Islet of Langerhans (tissue), 1 donor: ENCODE results near the gene CDR2L.

Experiments used
- FAIRE-seq: peaks from one replicate; lab custom pipeline; 2011; peaks lifted over from hg19 to GRCh38; lab: Jason Lieb, UNC

Gene CDR2L

DNA sequence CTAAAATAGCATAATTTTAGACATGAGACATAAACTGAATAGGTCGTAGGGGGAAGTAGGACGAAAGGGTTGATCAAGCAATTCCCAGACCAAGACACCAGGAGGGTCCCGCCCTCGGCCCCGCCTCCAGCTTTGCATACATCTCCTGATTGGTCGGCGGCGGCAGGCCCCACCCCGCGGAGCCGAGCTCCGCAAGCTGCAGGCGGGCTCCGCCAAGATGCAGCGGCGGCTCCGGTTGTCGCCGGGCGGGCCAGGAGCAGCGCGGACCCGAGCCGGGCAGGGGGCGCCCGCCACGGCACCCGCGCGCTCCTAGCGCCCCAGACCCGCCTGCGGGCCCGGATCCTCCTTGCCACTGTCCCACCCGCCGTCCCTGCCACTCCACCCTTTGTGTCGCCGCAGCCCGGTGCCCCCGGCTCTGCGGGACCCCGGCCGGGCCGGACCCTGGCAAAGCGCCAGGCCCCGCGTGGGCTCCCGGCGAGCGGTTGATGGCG is at the start of gene CDR2L:
Gene CDR2L (plus strand): TSS at position 215 of the 491 bp plus-strand sequence. CDS start 412 bp downstream, outside the sequence.
- no peak for FAIRE-seq

DNA sequence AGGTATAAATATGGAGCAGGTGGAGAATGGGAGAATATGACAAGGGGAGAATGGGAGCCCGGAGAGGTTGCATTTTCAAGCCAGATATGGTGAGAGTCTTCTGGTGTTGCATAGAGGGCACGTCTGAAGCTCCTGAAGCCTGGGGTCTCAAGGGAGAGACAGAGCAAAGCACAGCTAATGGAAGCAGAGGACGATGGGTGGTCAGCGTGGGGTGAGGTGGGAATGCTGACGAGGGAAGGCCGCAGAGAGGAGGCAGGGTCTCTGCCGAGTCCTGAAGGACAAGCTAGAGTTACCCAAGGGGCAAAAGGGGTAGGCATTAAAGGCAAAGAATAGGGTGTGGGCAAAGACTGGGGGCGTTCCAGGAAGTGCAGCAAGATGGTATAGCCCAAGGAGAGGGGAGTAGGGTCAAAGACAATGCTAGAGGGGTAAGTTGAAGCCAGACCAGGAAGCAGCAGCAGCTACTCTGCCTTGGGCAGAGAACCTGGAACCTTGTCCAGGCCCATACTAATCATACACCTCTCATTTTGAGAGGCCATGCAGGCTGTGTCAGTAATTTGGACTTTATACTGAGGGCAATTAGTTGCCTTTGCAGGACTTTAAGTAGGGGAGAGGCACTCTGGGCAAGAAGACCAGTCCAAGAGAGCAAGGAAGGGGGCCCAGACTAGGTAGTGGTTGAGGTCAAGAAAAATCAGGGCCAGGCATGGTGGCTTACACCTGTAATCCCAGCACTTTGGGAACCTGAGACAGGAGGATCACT is 49.1 kb upstream of the CDR2L start:
- FAIRE-seq, result no peak

GRCh38 chr17:74939534-74939933 is 47.9 kb upstream of the CDR2L start:
- FAIRE-seq, result no peak

GRCh38 chr17:74941128-74941725 is 46.2 kb upstream of the CDR2L start:
- FAIRE-seq, result no peak

DNA sequence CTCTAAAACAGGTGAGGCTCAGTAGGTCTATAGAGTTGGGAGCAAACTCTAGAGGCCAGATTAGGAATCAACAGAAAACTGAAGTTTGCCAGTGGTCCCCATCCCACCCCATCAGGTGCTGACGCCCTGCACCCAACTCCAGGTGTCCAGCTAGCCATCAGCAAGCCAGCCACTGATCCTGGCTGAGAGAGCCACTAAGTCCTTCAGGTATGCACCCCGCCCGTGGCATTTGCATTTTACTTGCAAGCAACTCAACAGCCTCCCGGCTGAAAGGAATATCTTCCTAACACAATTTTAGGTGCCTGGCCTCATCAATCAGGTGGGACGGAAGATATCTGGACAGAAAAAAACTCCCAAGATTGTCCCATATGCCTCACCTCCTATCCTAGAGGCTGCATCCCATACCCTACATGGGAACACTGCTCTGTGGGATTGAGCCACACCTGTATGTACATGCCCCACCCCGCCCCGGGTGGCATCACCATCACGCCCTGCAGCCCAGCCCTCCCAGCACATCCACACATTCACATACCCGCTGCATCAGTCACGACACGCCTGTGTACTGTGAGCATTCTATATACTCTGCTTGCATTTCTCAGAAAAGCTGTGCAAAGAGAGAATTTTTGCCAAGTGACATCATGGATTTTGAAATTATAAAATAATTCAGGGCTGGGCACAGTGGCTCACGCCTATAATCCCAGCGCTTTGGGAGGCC is 43.5 kb upstream of the CDR2L start:
- FAIRE-seq, result no peak

GRCh38 chr17:74945543-74945942 is 41.9 kb upstream of the CDR2L start:
- no peak for FAIRE-seq

DNA sequence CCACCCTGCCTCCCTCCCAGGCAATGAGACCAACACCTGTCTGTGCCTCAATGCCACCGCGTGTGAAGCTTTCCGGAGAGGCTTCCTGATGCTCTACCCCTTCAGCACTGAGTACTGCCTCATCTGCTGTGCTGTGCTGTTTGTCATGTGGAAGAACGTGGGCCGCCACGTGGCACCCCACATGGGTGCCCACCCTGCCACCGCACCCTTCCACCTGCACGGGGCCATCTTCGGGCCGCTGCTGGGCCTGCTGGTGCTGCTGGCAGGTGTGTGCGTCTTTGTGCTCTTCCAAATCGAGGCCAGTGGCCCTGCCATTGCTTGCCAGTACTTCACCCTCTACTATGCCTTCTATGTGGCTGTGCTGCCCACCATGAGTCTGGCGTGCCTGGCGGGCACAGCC is 40.8 kb upstream of the CDR2L start:
- no peak for FAIRE-seq

DNA sequence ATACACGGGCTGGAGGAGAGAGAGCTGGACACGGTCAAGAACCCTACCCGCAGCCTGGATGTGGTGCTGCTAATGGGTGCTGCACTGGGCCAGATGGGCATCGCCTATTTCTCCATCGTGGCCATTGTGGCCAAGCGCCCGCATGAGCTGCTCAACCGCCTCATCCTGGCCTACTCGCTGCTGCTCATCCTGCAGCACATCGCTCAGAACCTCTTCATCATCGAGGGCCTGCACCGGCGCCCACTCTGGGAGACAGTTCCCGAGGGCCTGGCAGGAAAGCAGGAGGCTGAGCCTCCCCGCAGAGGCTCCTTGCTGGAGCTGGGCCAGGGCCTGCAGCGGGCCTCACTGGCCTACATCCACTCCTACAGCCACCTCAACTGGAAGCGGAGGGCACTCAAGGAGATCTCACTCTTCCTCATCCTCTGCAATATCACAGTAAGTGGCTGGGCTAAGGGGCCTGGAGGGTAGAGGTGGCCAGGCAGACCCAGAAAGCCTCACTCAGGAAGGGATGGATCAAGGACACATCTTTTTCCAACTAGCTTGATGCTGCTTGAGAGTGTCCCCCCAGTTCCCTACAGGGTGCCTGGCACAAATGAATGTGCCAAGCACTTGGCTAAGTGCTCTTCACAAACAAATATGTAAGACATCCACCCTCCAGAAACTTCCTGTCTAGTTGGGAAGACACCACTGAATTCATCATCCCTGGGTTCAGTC is 40.2 kb upstream of the CDR2L start:
- no peak for FAIRE-seq

- FAIRE-seq, result no peak
Observed at GRCh38 chr17:74949455-74950115, 37.8 kb upstream of the CDR2L start.

DNA sequence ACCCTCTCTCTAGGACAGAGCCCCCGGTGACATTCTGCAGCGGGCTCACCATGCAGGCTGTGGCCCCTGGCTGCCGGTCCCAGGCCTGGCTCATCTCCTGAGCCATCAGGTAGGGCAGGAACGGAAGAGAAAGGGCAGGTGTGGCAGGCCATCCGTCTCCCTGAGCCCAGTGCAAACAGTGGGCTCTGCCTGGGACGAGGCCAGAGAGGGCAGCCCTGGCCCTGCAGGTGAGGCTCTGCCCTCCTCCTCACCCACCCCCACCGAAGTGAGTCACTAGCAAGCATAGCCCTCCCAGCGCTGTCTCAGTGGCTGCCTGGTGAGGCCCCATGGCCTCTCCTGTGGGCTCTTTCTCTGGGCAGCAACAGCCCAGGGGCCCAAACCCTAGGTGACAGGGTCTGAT is 37.2 kb upstream of the CDR2L start:
- no peak for FAIRE-seq

DNA sequence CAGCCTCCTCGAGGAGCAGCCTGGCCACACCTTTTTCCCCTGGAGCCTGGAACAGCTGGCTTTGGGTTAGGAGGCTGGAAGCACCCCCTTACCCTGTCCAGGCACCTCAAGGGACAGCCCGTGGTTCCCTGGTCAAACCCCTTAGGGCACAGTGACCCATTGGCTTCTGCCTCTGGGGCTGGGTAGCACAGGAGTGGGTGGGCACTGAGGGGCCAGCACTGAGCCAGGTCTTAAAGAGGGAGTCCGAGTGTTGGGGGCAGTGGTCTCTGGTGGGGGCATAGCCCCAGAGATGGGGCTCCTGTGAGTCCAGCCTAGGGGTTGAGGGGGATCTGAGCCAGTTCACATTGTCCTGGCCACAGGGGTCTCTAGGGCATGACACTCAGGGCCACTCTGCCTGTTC is 36.4 kb upstream of the CDR2L start:
- FAIRE-seq, result no peak

DNA sequence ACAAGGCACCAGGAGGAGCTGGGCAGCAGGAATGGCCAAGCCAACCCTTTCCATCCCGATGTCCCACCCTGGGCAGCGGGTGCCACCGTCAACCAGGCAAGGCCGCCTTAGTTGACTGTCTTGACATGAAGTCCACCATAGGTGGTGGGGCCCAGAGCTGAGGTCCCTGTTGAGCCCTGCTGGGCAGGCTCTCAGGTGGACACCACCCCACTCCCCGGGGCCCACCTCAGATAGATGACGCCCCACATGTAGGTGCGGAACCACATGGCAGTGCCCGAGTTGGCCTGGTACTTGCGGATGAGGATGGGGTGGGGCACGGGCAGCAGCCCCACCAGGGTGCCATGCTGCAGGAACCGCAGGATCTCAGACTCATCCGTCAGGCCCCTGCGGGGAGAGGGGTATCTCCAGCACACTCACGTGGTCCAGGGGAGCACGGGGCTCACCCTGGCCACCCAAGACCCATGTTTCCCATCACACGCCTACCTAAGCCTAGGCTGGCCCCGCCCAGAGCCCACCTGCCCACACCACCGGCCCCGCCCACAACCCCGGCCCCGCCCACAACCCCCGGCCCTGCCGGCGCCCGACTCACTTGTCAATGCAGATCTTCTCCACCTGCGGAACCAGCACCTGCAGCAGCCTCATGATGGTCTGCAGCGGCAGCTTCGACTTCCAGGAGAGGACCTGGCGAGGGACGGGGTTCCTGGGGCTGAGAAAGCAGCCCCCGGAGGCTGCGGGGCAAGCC is 35.6 kb upstream of the CDR2L start:
- no peak for FAIRE-seq

GRCh38 chr17:74952431-74953133 is 34.9 kb upstream of the CDR2L start:
- no peak for FAIRE-seq

DNA sequence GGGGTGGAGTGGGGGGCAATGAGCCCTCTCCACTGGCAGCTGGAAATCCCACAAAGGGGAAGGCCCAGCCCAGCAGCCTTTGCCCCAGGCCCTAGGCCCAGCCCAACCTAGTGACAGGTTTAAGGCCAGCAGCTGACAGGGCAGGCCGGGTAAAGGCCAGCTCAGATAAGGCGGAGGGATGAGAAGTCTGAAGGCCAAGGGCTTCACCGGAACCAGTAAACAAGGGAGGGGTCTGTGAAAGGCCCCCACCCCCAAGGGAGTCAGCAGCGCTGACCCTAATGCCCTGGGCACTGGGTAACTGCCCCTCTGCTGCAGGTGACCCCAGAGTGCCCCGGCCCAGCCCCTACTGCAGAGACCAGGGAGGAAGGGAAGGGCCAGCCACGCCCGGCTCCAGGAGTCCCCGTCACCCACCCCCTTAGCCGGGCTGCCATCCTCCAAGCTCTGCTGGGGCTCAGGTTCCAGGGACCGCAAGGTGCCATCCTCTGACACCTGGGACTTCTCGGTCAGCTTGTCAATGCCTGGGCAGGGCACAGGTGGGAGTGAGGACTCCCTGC is 34.2 kb upstream of the CDR2L start:
- FAIRE-seq, result no peak

DNA sequence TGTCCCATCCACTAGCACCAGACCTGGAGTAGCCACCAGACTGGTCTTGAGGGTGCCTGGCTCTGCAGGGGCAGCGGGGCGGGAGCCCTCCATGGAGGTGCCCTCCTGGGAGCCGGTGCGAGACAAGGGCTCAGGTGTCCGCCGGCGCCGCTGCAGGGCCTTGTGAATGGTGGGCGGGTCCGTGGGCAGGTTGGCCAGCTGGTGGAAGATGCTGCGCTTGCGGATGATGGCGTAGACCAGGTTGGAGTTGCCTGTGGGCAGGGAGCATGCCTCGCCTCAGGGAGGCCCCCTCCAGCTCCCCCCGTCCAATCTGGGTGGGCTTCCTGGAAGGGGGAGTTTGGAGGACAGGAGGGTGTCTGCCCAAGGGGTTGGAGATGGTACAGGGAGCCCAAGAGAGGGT is 33.3 kb upstream of the CDR2L start:
- no peak for FAIRE-seq

GRCh38 chr17:74954665-74955421 is 32.6 kb upstream of the CDR2L start:
- FAIRE-seq, result no peak

DNA sequence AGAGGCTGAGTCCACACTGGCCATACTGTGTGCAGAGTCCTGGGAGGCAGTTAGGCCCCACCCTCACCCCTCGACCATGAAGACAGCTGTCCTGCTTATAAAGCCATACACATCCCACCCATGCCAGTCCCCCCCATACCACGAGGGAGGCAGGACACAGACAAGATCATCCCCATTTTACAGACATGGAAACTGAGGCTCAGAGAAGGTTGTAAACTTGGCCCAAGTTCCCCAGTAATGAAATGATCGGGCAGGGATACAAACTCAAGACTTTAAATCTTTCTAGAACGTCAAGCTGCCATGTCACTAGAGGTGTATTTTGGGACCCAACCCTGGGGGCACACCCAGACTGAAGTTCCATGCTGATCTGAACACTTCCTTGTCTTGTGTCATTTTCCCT is 31.3 kb upstream of the CDR2L start:
- FAIRE-seq, result no peak

DNA sequence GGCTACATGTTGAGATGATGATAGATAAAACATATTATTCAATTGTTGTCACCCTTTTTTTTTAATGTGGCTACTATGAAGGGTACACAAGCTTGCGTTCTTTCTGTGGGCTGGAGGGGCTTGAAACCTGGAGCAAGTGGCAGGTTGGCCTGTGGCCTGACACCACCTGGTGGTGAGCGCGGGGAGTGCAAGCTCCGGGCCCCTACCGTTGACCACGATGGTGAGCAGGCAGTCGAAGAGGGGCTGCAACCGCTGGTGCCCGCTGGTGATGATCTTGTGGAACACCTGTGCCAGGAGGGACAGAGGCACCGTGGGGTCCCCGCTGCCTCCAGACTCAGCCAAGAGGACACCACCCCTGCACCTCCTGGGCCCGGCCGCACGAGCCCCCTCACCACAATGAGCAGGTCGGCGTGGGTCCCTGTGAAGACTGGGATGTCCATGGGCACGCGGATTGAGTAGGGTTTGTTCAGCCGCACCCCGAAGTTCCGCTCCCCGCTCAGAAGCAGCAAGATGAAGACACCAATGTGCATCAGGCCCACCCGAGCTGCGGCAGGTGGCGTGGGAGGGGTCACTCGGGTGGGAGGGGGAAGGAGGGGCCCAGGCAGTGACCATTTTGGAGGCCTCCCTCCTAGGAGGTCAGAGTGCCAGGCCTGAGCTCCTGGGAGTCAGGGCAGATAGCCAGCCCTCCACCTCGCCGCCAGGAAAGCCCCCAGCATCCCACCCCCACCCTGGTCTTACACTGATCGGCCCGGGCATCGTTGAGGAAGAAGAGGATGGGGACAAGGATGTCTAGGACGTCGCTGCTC is 29.3 kb upstream of the CDR2L start:
- no peak for FAIRE-seq
